GM19035 (cell line): ENCODE data around the gene ACTN4.

Experiments
- ATAC-seq: cut with Tn5 transposase; IDR thresholded peaks from one replicate; pipeline ENCODE4 v1.9.1; 2021; ENCODE audit not compliant: unreplicated experiment

Gene ACTN4

GRCh38 chr19:38722947-38723605 is 75.6 kb downstream of the ACTN4 start:
- no peak for ATAC-seq

DNA sequence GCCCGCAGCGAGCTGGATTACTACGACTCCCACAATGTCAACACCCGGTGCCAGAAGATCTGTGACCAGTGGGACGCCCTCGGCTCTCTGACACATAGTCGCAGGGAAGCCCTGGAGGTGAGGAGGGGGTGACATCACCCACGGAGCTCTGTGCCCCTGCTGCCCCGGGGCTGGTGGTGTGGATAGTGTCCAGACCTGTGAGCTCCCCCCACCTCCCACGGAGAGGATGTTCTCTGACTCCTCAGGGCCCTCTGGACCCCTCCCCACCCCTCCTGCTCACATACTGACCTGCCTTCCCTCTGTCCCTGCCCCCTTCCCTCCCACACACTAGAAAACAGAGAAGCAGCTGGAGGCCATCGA is 76.1 kb downstream of the ACTN4 start:
- no peak for ATAC-seq

DNA sequence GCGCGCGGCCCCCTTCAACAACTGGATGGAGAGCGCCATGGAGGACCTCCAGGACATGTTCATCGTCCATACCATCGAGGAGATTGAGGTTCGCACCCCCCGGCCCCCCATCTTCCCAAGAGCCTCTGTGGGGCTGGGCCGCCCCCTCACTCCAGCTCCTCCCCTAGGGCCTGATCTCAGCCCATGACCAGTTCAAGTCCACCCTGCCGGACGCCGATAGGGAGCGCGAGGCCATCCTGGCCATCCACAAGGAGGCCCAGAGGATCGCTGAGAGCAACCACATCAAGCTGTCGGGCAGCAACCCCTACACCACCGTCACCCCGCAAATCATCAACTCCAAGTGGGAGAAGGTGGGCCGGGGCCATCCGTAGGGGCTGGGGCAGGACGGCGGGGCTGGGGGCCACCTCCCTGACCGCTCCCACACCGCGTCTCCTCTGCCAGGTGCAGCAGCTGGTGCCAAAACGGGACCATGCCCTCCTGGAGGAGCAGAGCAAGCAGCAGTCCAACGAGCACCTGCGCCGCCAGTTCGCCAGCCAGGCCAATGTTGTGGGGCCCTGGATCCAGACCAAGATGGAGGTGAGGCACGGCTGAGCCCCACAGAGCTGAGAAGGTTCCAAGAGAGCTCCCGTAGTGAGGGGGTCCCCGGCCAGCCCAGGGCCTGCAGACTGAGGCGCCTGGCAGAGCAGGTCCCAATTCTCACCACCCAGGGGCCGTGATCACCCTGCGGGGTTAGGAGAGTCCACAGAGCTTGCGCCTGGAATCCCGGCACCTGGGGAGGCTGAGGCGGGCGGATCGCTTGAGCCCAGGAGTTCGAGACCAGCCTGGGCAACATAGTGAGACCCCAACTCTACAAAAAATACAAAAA is 76.8 kb downstream of the ACTN4 start:
- no peak for ATAC-seq

DNA sequence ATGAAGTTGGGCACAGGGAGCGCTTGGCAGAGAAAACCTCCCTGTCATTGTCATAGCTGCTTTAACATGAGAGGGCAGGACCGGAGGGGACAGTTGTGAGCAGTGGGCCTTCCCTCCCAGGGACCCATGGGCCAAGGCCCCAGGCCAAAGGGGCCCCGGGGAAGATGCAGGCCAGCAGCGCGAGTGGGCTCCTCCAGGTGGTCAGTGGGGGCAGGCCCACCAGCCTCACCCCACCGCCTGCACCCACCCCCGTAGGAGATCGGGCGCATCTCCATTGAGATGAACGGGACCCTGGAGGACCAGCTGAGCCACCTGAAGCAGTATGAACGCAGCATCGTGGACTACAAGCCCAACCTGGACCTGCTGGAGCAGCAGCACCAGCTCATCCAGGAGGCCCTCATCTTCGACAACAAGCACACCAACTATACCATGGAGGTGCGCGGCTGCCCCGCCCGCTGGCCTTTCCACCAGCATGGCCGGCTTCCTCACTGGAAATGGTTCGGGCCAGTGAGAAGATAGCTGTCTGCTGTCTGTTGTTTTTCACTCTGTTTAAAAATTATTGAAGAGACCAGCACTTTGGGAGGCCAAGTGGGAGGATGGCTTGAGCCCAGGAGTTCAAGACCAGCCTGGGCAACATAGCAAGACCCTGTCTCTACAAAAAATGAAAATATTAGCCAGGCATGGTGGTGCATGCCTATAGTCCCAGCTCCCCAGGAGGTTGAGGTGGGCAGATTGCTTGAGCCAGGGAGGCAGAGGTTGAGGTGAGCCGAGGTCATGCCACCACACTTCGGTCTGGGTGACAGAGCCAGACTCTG is 78.2 kb downstream of the ACTN4 start:
- ATAC-seq: no peak

GRCh38 chr19:38726284-38726673 is 78.8 kb downstream of the ACTN4 start:
- ATAC-seq: no peak

- ATAC-seq: no peak
These were observed 79.4 kb downstream of the ACTN4 start for GRCh38 chr19:38726761-38727301.

GRCh38 chr19:38727306-38727867 is 79.9 kb downstream of the ACTN4 start:
- ATAC-seq: no peak

GRCh38 chr19:38727868-38728660 is 80.6 kb downstream of the ACTN4 start:
- no peak for ATAC-seq

- ATAC-seq: no peak
These were observed 81.5 kb downstream of the ACTN4 start for GRCh38 chr19:38728752-38729541.

GRCh38 chr19:38729653-38730469 is 82.4 kb downstream of the ACTN4 start:
- ATAC-seq: no peak

- ATAC-seq: no peak
These were observed 83.0 kb downstream of the ACTN4 start for GRCh38 chr19:38730470-38730730.

- ATAC-seq: no peak
These were observed 83.5 kb downstream of the ACTN4 start for GRCh38 chr19:38730731-38731589.

GRCh38 chr19:38731654-38732301 is 84.3 kb downstream of the ACTN4 start:
- ATAC-seq: no peak

- ATAC-seq: no peak
These were observed 85.7 kb downstream of the ACTN4 start for GRCh38 chr19:38733241-38733492.

- no peak for ATAC-seq
These were observed 86.2 kb downstream of the ACTN4 start for GRCh38 chr19:38733493-38734175.

- ATAC-seq: no peak
These were observed 86.7 kb downstream of the ACTN4 start for GRCh38 chr19:38734176-38734425.

GRCh38 chr19:38734426-38735256 is 87.2 kb downstream of the ACTN4 start:
- ATAC-seq: no peak
